IMR-90 (cell line): ENCODE measurements around the gene NAMPT.

ENCODE experiments used
- MXI1 ChIP-seq: IDR thresholded peaks from 2 replicates; pipeline ENCODE4 v1.6.1; 2012; ENCODE audit warnings: low read depth, mild to moderate bottlenecking, low read length, moderate library complexity, borderline replicate concordance
- POLR2A ChIP-seq: IDR thresholded peaks from 2 replicates; pipeline ENCODE4 v1.6.1; 2012; ENCODE audit warnings: mild to moderate bottlenecking, low read depth, low read length
- SMC3 ChIP-seq: fragments of 150-350 bp; IDR thresholded peaks from 2 replicates; pipeline ENCODE4 v1.6.1; 2016; ENCODE audit warnings: low read depth, mild to moderate bottlenecking, antibody characterized with exemption, low read length, moderate library complexity
- TF ChIP-seq, protein P1 (sequence below): conservative IDR thresholded peaks from 2 replicates; pipeline ENCODE4 v1.5.1; 2012; ENCODE audit warnings: mild to moderate bottlenecking, low read depth, low read length, improper control_type of control experiment

DNA sequence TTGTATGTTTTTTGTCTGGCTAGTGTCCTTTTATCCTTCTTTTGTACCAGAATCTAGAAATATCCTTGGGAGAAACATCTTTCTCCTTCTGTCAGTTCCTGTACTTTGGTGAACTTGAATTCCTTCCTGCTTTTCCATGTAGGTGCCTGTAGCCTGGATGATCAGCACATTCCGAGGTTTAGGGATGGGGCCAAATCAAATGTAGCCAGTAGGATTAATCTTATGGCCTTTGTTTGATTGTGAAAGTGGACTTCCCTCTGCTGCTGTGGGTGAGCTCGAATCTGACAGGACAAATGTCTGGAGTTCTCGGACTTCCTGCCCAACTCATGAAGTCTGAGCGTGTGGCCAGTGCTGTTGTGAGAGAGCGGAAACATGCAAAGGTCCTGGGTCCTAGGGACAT lies 33.2 kb upstream of the NAMPT start:
- TF ChIP-seq MXI1 = no peak
- TF ChIP-seq, protein P1, sequence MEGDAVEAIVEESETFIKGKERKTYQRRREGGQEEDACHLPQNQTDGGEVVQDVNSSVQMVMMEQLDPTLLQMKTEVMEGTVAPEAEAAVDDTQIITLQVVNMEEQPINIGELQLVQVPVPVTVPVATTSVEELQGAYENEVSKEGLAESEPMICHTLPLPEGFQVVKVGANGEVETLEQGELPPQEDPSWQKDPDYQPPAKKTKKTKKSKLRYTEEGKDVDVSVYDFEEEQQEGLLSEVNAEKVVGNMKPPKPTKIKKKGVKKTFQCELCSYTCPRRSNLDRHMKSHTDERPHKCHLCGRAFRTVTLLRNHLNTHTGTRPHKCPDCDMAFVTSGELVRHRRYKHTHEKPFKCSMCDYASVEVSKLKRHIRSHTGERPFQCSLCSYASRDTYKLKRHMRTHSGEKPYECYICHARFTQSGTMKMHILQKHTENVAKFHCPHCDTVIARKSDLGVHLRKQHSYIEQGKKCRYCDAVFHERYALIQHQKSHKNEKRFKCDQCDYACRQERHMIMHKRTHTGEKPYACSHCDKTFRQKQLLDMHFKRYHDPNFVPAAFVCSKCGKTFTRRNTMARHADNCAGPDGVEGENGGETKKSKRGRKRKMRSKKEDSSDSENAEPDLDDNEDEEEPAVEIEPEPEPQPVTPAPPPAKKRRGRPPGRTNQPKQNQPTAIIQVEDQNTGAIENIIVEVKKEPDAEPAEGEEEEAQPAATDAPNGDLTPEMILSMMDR = no peak
- TF ChIP-seq SMC3 = no peak
- TF ChIP-seq POLR2A = no peak
